Adipocyte (in vitro differentiated cells): ENCODE data around the gene RANBP10.

ENCODE experiments used
- DNase-seq: peaks from one replicate; pipeline ENCODE4 v3.0.0-alpha.2; 2015; ENCODE audit warnings: low read depth
- H3K27me3 ChIP-seq: replicated peaks from 2 replicates; pipeline ENCODE4 v1.7.0; 2013; ENCODE audit warnings: mild to moderate bottlenecking, low read length, moderate library complexity; ENCODE audit not compliant: control insufficient read depth, insufficient read depth
- H3K36me3 ChIP-seq: 2 replicates; pipeline ENCODE4 v1.7.0; 2013; ENCODE audit warnings: low read length, mild to moderate bottlenecking, moderate library complexity; ENCODE audit not compliant: control insufficient read depth, insufficient read depth, severe bottlenecking
- H3K4me1 ChIP-seq: 2 replicates; pipeline ENCODE4 v1.7.0; 2013; ENCODE audit warnings: mild to moderate bottlenecking, low read length, moderate library complexity; ENCODE audit not compliant: control insufficient read depth, insufficient read depth
- H3K4me3 ChIP-seq: 2 replicates; pipeline ENCODE4 v1.7.0; 2013; ENCODE audit warnings: mild to moderate bottlenecking, low read length, moderate library complexity
- H3K9ac ChIP-seq: 2 replicates; pipeline ENCODE4 v1.7.0; 2013; ENCODE audit warnings: mild to moderate bottlenecking, low read length, moderate library complexity
- H3K9me3 ChIP-seq: 2 replicates; pipeline ENCODE4 v1.7.0; 2013; ENCODE audit warnings: mild to moderate bottlenecking, low read length, moderate library complexity; ENCODE audit not compliant: control insufficient read depth

The RANBP10 gene

GRCh38 chr16:67825119-67825518, 18.8 kb upstream of the RANBP10 start:
- H3K36me3 ChIP-seq = peaks cover 39% of the 10 kb centered on the region
- H3K4me3 ChIP-seq = no peak overlapping the region
- H3K9ac ChIP-seq = no peak overlapping the region
- DNase-seq = no peak
- peaks cover 2% of the 10 kb centered on the region for H3K27me3 ChIP-seq
- no peaks in the 10 kb centered on the region for H3K4me1 ChIP-seq
- no peaks in the 10 kb centered on the region for H3K9me3 ChIP-seq

GRCh38 chr16:67822511-67822910, 16.2 kb upstream of the RANBP10 start:
- Histone ChIP-seq H3K4me3 (no peak overlapping the region), H3K4me1 (no peaks in the 10 kb centered on the region), H3K36me3 (peaks cover 13% of the 10 kb centered on the region), H3K27me3 (peaks cover 2% of the 10 kb centered on the region), H3K9me3 (no peaks in the 10 kb centered on the region), H3K9ac (no peak overlapping the region)
- peak; percentile 36 for DNase-seq

- Histone ChIP-seq H3K4me1 (no peaks in the 10 kb centered on the region), H3K27me3 (peaks cover 2% of the 10 kb centered on the region), H3K4me3 (no peak overlapping the region), H3K36me3 (no peaks in the 10 kb centered on the region), H3K9ac (no peak overlapping the region), H3K9me3 (no peaks in the 10 kb centered on the region)
- no peak for DNase-seq
Observed at GRCh38 chr16:67820608-67821259, 14.4 kb upstream of the RANBP10 start.

GRCh38 chr16:67814567-67814966, 8.2 kb upstream of the RANBP10 start:
- H3K4me3 ChIP-seq = no peak overlapping the region
- no peaks in the 10 kb centered on the region for H3K4me1 ChIP-seq
- H3K36me3 ChIP-seq = no peaks in the 10 kb centered on the region
- no peaks in the 10 kb centered on the region for H3K9me3 ChIP-seq
- H3K9ac ChIP-seq = no peak overlapping the region
- DNase-seq = no peak
- no peaks in the 10 kb centered on the region for H3K27me3 ChIP-seq

- no peaks in the 10 kb centered on the region for H3K36me3 ChIP-seq
- no peak for DNase-seq
- H3K9me3 ChIP-seq = no peaks in the 10 kb centered on the region
- H3K4me1 ChIP-seq = peaks cover 5% of the 10 kb centered on the region
- H3K4me3 ChIP-seq = no peak overlapping the region
- no peaks in the 10 kb centered on the region for H3K27me3 ChIP-seq
- H3K9ac ChIP-seq = no peak overlapping the region
Observed at GRCh38 chr16:67811899-67812298, 5.5 kb upstream of the RANBP10 start.

- Histone ChIP-seq H3K36me3 (peaks cover 4% of the 10 kb centered on the region), H3K4me3 (peak overlapping the region; percentile 97)
- no peak for DNase-seq
Observed at GRCh38 chr16:67807148-67807682, 855 bp upstream of the RANBP10 start.

GRCh38 chr16:67805718-67806427, 487 bp downstream of the RANBP10 start:
- H3K36me3 ChIP-seq = peaks cover 4% of the 10 kb centered on the region
- H3K9me3 ChIP-seq = no peaks in the 10 kb centered on the region
- no peaks in the 10 kb centered on the region for H3K27me3 ChIP-seq
- H3K4me3 ChIP-seq = peak overlapping the region; percentile 97
- peaks cover 16% of the 10 kb centered on the region for H3K4me1 ChIP-seq
- peak overlapping the region; percentile 92 for H3K9ac ChIP-seq
- peak; percentile 41 for DNase-seq

More at GRCh38 chr16:67807148-67807682, 855 bp upstream of the RANBP10 start:
- no peaks in the 10 kb centered on the region for H3K9me3 ChIP-seq
- H3K27me3 ChIP-seq = no peaks in the 10 kb centered on the region
- H3K4me1 ChIP-seq = peaks cover 16% of the 10 kb centered on the region
- H3K9ac ChIP-seq = peak overlapping the region; percentile 75

- Histone ChIP-seq H3K9ac (peak overlapping the region; percentile 92), H3K36me3 (peaks cover 4% of the 10 kb centered on the region), H3K9me3 (no peaks in the 10 kb centered on the region), H3K27me3 (no peaks in the 10 kb centered on the region), H3K4me3 (peak overlapping the region; percentile 97), H3K4me1 (peaks cover 22% of the 10 kb centered on the region)
- peak; percentile 5 for DNase-seq
Observed at GRCh38 chr16:67804853-67805542, 1.4 kb downstream of the RANBP10 start.

GRCh38 chr16:67803894-67804293, 2.5 kb downstream of the RANBP10 start:
- no peak for DNase-seq
- Histone ChIP-seq H3K36me3 (peaks cover 4% of the 10 kb centered on the region), H3K27me3 (no peaks in the 10 kb centered on the region), H3K9me3 (no peaks in the 10 kb centered on the region), H3K9ac (no peak overlapping the region), H3K4me3 (no peak overlapping the region), H3K4me1 (peaks cover 22% of the 10 kb centered on the region)

GRCh38 chr16:67801883-67802282, 4.5 kb downstream of the RANBP10 start:
- peaks cover 17% of the 10 kb centered on the region for H3K4me1 ChIP-seq
- no peaks in the 10 kb centered on the region for H3K27me3 ChIP-seq
- no peak for DNase-seq
- peaks cover 10% of the 10 kb centered on the region for H3K36me3 ChIP-seq
- no peak overlapping the region for H3K4me3 ChIP-seq
- H3K9me3 ChIP-seq = no peaks in the 10 kb centered on the region
- no peak overlapping the region for H3K9ac ChIP-seq

- H3K9ac ChIP-seq = no peak overlapping the region
- DNase-seq = no peak
- no peak overlapping the region for H3K4me3 ChIP-seq
- peaks cover 17% of the 10 kb centered on the region for H3K4me1 ChIP-seq
- H3K27me3 ChIP-seq = no peaks in the 10 kb centered on the region
- H3K9me3 ChIP-seq = no peaks in the 10 kb centered on the region
- peaks cover 10% of the 10 kb centered on the region for H3K36me3 ChIP-seq
Observed at GRCh38 chr16:67801241-67801640, 5.1 kb downstream of the RANBP10 start.
